GM23338 (cell line): ENCODE results near the gene HRH3. TPM values are rescaled to one million over a fixed set of nuclear protein-coding genes. Genes with fewer than 3 reads are reported as not detected.

ENCODE experiments used
- ATAC-seq: fragments of 200-7000 bp; cut with Tn5 transposase; 3 replicates; pipeline ENCODE4 v1.9.1; 2020
- DNase-seq: peaks from one replicate; pipeline ENCODE4 v3.0.0-alpha.2; 2015; ENCODE audit warnings: low spot score
- H2AFZ ChIP-seq: fragments of 200-600 bp; sonication (generic); 2 replicates; pipeline ENCODE4 v1.8.0; 2016; ENCODE audit warnings: antibody characterized with exemption, mild to moderate bottlenecking, moderate library complexity
- H3F3A ChIP-seq: fragments of 200-600 bp; sonication (generic); replicated peaks from 2 replicates; pipeline ENCODE4 v1.8.0; 2017; ENCODE audit warnings: antibody characterized with exemption, mixed run types, low read depth
- H3K27ac ChIP-seq: fragments of 200-600 bp; sonication (generic); 2 replicates; pipeline ENCODE4 v1.6.1; 2016; ENCODE audit warnings: low read depth
- H3K27me3 ChIP-seq: fragments of 200-600 bp; sonication (generic); 2 replicates; pipeline ENCODE4 v1.8.0; 2016; ENCODE audit warnings: mild to moderate bottlenecking, mixed run types, moderate library complexity; ENCODE audit not compliant: insufficient read depth
- H3K36me3 ChIP-seq: fragments of 200-600 bp; sonication (generic); 2 replicates; pipeline ENCODE4 v1.8.0; 2016; ENCODE audit warnings: mild to moderate bottlenecking; ENCODE audit not compliant: insufficient read depth
- H3K4me1 ChIP-seq: fragments of 200-600 bp; sonication (generic); 2 replicates; pipeline ENCODE4 v1.8.0; 2016; ENCODE audit warnings: mild to moderate bottlenecking, moderate library complexity; ENCODE audit not compliant: insufficient read depth
- H3K4me2 ChIP-seq: fragments of 200-600 bp; sonication (generic); 2 replicates; pipeline ENCODE4 v1.7.1; 2017; ENCODE audit warnings: mixed run types
- H3K4me3 ChIP-seq: fragments of 200-600 bp; sonication (generic); 2 replicates; pipeline ENCODE4 v1.6.1; 2016; ENCODE audit warnings: mixed run types
- H3K79me2 ChIP-seq: fragments of 200-600 bp; sonication (generic); replicated peaks from 2 replicates; pipeline ENCODE4 v1.8.0; 2017; ENCODE audit warnings: mild to moderate bottlenecking; ENCODE audit not compliant: insufficient read depth
- H3K9me2 ChIP-seq: fragments of 200-600 bp; sonication (generic); 2 replicates; pipeline ENCODE4 v1.8.0; 2017; ENCODE audit not compliant: insufficient read depth
- H4K20me1 ChIP-seq: fragments of 200-600 bp; sonication (generic); replicated peaks from 2 replicates; pipeline ENCODE4 v1.8.0; 2017; ENCODE audit warnings: mild to moderate bottlenecking; ENCODE audit not compliant: insufficient read depth
- H3K27ac Mint-ChIP-seq: 2 replicates; pipeline ENCODE4 v1.8.0; 2020; ENCODE audit warnings: inconsistent platforms, mild to moderate bottlenecking, moderate library complexity, mixed read lengths
- H3K27me3 Mint-ChIP-seq: 3 replicates; pipeline ENCODE4 v1.8.0; 2022; ENCODE audit warnings: low read depth, mild to moderate bottlenecking, moderate library complexity, mixed read lengths, inconsistent platforms; ENCODE audit not compliant: insufficient read depth, poor library complexity
- H3K36me3 Mint-ChIP-seq: 3 replicates; pipeline ENCODE4 v1.8.0; 2021; ENCODE audit warnings: low read depth, mild to moderate bottlenecking, inconsistent platforms, moderate library complexity, mixed read lengths
- H3K4me1 Mint-ChIP-seq: 3 replicates; pipeline ENCODE4 v1.8.0; 2020; ENCODE audit warnings: mild to moderate bottlenecking, inconsistent platforms, mixed read lengths
- H3K4me3 Mint-ChIP-seq: 3 replicates; pipeline ENCODE4 v1.8.0; 2021; ENCODE audit warnings: moderate library complexity, mild to moderate bottlenecking, inconsistent platforms, mixed read lengths
- H3K9me3 Mint-ChIP-seq: 3 replicates; pipeline ENCODE4 v1.8.0; 2020; ENCODE audit warnings: moderate library complexity, mild to moderate bottlenecking, inconsistent platforms, mixed read lengths
- CREB1 ChIP-seq: fragments of 250-450 bp; sonication (Bioruptor Pico); IDR thresholded peaks from 2 replicates; pipeline ENCODE4 v1.5.0; 2020; ENCODE audit warnings: low read depth, mild to moderate bottlenecking, moderate library complexity
- ETS1 ChIP-seq: IDR thresholded peaks from 2 replicates; pipeline ENCODE4 v1.6.1; 2016; ENCODE audit warnings: antibody characterized with exemption
- EZH2 ChIP-seq: fragments of 200-600 bp; sonication (generic); IDR thresholded peaks from one replicate; pipeline ENCODE4 v1.8.0; 2017; ENCODE audit warnings: antibody characterized with exemption, mild to moderate bottlenecking, low read depth; ENCODE audit not compliant: unreplicated experiment
- EZH2phosphoT487 ChIP-seq: fragments of 200-600 bp; sonication (generic); IDR thresholded peaks from one replicate; pipeline ENCODE4 v1.8.1; 2018; ENCODE audit warnings: antibody characterized with exemption; ENCODE audit not compliant: unreplicated experiment
- JUNB ChIP-seq: IDR thresholded peaks from one replicate; pipeline ENCODE4 v1.6.1; 2016; ENCODE audit warnings: antibody characterized with exemption; ENCODE audit not compliant: unreplicated experiment
- NANOG ChIP-seq: IDR thresholded peaks from 2 replicates; pipeline ENCODE4 v1.6.1; 2016; ENCODE audit warnings: antibody characterized with exemption, borderline replicate concordance
- POLR2AphosphoS5 ChIP-seq: IDR thresholded peaks from 2 replicates; pipeline ENCODE4 v1.6.1; 2016; ENCODE audit warnings: antibody characterized with exemption, low read depth
- STAT1 ChIP-seq: IDR thresholded peaks from one replicate; pipeline ENCODE4 v1.6.1; 2016; ENCODE audit warnings: antibody characterized with exemption; ENCODE audit not compliant: unreplicated experiment
- ZNF114 ChIP-seq: fragments of 250-450 bp; sonication (Bioruptor Pico); IDR thresholded peaks from 2 replicates; pipeline ENCODE4 v1.5.0; 2020; ENCODE audit warnings: mild to moderate bottlenecking, moderate library complexity
- ZNF331 ChIP-seq: fragments of 250-450 bp; sonication (Bioruptor Pico); IDR thresholded peaks from 2 replicates; pipeline ENCODE4 v1.5.0; 2020; ENCODE audit warnings: low read depth, mild to moderate bottlenecking, moderate library complexity
- ZNF462 ChIP-seq: fragments of 250-450 bp; sonication (Bioruptor Pico); IDR thresholded peaks from 2 replicates; pipeline ENCODE4 v1.5.0; 2020; ENCODE audit warnings: mild to moderate bottlenecking, moderate library complexity
- polyA plus RNA-seq: library from polyadenylated mRNA; unstranded; fragments of >200 nt; fragmentation: Nextera tagmentation; extraction: Ambion mirVana; gene quantifications from 2 replicates; pipeline ENCODE4 v1.2.1, GENCODE V29; 2016
- total RNA-seq: library from RNA; depleted of rRNA; stranded (reverse); fragments of >200 nt; shearing (Covaris generic); gene quantifications from 2 replicates; pipeline ENCODE4 v1.2.3, GENCODE V29; 2014
- TF ChIP-seq, protein P1 (sequence below), 2 experiments: fragments of 200-600 bp in 1 of 2; sonication (generic) in 1 of 2; conservative IDR thresholded peaks; 2 replicates each; pipeline versions ENCODE4 v1.5.1 to v1.6.1; 2016 to 2017; ENCODE audit warnings: antibody characterized with exemption in 2 of 2, low read depth in 2 of 2, mild to moderate bottlenecking in 2 of 2, moderate library complexity in 1 of 2

Gene HRH3
- total and polyA plus RNA-seq, 2 experiments from 2014 or later: 1.5 to 5.2 TPM

DNA sequence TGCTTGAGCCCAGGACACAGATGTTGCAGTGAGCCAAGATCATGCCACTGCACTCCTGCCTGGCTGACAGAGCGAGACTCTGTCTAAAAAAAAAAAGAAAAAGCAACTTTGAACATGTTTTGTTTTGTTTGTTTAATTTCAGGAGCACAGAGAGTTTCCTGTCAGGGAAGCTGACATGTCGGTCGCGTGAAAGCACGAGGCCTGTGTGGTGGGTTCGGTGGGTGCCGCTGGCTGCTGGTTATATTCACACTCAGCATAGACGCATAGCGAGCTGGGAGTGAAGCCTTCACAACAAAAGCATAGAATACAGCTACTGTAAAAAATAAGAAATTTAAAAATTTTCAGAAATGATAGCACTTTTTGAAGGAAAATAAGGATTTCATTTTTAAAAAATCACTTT is 22.8 kb downstream of the HRH3 start:
- H3K9me2 ChIP-seq: no peaks in the 10 kb centered on the region
- no peaks in the 10 kb centered on the region for H3F3A ChIP-seq
- H3K9me3 Mint-ChIP-seq: no peaks in the 10 kb centered on the region
- no peak overlapping the region for H3K4me3 ChIP-seq
- H3K36me3 ChIP-seq: no peaks in the 10 kb centered on the region; the same call in none of the 2 replicates
- H3K4me3 Mint-ChIP-seq: no peak overlapping the region
- H3K79me2 ChIP-seq: no peaks in the 10 kb centered on the region
- ATAC-seq (no peak), DNase-seq (no peak)
- peaks cover 4% of the 10 kb centered on the region for H3K27me3 Mint-ChIP-seq
- no peak overlapping the region for H2AFZ ChIP-seq
- H3K27me3 ChIP-seq: no peaks in the 10 kb centered on the region
- TF ChIP-seq, protein P1, sequence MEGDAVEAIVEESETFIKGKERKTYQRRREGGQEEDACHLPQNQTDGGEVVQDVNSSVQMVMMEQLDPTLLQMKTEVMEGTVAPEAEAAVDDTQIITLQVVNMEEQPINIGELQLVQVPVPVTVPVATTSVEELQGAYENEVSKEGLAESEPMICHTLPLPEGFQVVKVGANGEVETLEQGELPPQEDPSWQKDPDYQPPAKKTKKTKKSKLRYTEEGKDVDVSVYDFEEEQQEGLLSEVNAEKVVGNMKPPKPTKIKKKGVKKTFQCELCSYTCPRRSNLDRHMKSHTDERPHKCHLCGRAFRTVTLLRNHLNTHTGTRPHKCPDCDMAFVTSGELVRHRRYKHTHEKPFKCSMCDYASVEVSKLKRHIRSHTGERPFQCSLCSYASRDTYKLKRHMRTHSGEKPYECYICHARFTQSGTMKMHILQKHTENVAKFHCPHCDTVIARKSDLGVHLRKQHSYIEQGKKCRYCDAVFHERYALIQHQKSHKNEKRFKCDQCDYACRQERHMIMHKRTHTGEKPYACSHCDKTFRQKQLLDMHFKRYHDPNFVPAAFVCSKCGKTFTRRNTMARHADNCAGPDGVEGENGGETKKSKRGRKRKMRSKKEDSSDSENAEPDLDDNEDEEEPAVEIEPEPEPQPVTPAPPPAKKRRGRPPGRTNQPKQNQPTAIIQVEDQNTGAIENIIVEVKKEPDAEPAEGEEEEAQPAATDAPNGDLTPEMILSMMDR (conservative IDR thresholded peaks at IDR 0.05; ENCODE audit: low read depth in 2 of 2): no peak
- no peak for TF ChIP-seq ETS1
- no peak for TF ChIP-seq POLR2AphosphoS5
- no peak for TF ChIP-seq NANOG
- no peak for TF ChIP-seq STAT1
- TF ChIP-seq EZH2: no peak
- TF ChIP-seq EZH2phosphoT487: no peak
- no peak for TF ChIP-seq ZNF114 (CRISPR knock-in tag)
- H3K4me2 ChIP-seq: no peak overlapping the region
- H3K4me1 ChIP-seq: no peaks in the 10 kb centered on the region
- H3K27ac Mint-ChIP-seq: no peak overlapping the region
- H3K27ac ChIP-seq: no peak overlapping the region
- peaks cover 42% of the 10 kb centered on the region for H3K36me3 Mint-ChIP-seq
- H4K20me1 ChIP-seq: no peaks in the 10 kb centered on the region
- H3K4me1 Mint-ChIP-seq: no peaks in the 10 kb centered on the region

DNA sequence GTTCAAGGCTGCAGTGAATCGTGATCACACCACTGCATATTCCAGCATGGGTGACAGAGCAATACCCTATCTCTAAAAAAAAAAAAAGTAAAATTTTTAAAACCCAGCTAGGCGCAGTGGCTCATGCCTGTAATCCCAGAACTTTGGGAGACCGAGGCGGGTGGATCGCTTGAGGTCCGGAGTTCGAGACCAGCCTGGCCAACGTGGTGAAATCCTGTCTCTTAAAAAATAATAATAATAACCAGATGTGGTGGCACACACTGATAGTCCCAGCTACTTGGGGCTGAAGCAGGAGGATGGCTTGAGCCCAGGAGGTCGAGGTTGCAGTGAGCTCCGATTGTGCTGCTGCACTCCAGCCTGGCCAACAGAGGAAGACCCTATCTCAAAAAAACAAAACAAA is 23.8 kb downstream of the HRH3 start:
- Histone ChIP-seq H3F3A (no peaks in the 10 kb centered on the region), H3K9me2 (no peaks in the 10 kb centered on the region), H3K27me3 (no peaks in the 10 kb centered on the region), H3K79me2 (no peaks in the 10 kb centered on the region), H4K20me1 (no peaks in the 10 kb centered on the region; the same call in 1 of the 2 replicates), H2AFZ (no peak overlapping the region), H3K4me2 (no peak overlapping the region), H3K36me3 (no peaks in the 10 kb centered on the region; the same call in none of the 2 replicates), H3K4me1 (no peaks in the 10 kb centered on the region), H3K4me3 (no peak overlapping the region), H3K27ac (no peak overlapping the region)
- H3K27ac Mint-ChIP-seq: no peak overlapping the region
- DNase-seq (no peak), ATAC-seq (no peak)
- H3K4me1 Mint-ChIP-seq: no peaks in the 10 kb centered on the region
- H3K9me3 Mint-ChIP-seq: no peaks in the 10 kb centered on the region
- peaks cover 3% of the 10 kb centered on the region for H3K27me3 Mint-ChIP-seq
- H3K36me3 Mint-ChIP-seq: peaks cover 32% of the 10 kb centered on the region
- H3K4me3 Mint-ChIP-seq: no peak overlapping the region
- TF ChIP-seq EZH2 (no peak), ZNF331 (CRISPR knock-in tag) (no peak), CREB1 (CRISPR knock-in tag) (no peak), ZNF462 (CRISPR knock-in tag) (no peak), STAT1 (no peak), NANOG (no peak), JUNB (no peak), EZH2phosphoT487 (no peak)
